Breast epithelium (tissue), 3 donors: Measurements from ENCODE around the gene TXNDC16.

Experiments
- CTCF ChIP-seq, 3 donors: fragments of 450-650 bp; IDR thresholded peaks; one replicate each; pipeline ENCODE4 v1.5.1; 2016 to 2017; ENCODE audit warnings: antibody characterized with exemption in 3 of 3, mild to moderate bottlenecking in 3 of 3, moderate library complexity in 3 of 3
- POLR2A ChIP-seq: fragments of 450-650 bp; IDR thresholded peaks from one replicate; pipeline ENCODE4 v1.6.1; 2016; ENCODE audit warnings: antibody characterized with exemption, mild to moderate bottlenecking, moderate library complexity

- TF ChIP-seq CTCF (IDR thresholded peaks at IDR 0.05) (no peak), POLR2A (no peak)
Measured at GRCh38 chr14:52400846-52401245, 151.5 kb downstream of the TXNDC16 start.
